NCI-H345 (cell line): ENCODE results near the gene KIAA0232.

Experiments
- DNase-seq: peaks from one replicate; lab custom pipeline; 2025; lab: John Stamatoyannopoulos, UW

KIAA0232 gene

GRCh38 chr4:6917461-6918271, 135.1 kb downstream of the KIAA0232 start:
- peak; percentile 94 for DNase-seq

DNA sequence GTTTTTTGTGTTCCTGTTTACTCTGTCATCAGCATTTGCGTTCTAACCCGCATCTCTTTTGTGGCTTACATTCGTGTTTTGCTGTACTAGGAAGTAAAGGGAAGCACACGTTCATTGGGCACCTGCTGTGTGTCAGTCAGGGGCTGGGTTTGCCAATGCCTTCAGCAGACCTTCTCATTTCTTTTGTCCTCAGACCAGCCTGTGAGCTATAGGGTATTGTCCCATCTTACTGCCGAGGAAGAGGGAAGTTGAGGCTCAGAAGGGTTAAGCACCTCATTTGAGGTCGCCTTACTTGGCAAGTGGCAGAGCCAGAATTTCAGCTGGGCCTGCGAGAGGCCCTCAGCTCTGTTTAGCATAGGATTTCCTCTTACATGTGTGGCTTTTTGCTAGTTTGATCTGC, 135.8 kb downstream of the KIAA0232 start:
- no peak for DNase-seq

DNA sequence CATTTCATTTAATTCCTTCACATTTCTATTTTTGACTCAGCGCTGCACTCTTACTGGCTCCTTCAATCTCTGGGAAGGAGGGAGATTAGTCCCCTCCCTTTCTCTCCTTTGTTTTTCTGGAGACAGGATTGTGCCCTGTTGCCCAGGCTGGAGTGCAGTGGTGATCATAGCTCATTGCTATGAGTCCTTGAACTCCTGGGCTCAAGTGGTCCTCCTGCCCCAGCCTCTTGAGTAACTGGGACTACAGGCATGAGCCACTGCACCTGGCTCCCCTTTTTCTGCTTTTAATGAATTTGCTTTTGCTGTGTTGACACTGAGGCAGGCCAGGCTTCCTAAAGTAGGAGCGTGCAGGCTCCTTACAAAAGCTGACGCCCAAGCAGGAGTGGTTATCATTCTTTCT, 137.6 kb downstream of the KIAA0232 start:
- no peak for DNase-seq

GRCh38 chr4:6923507-6923906, 141.0 kb downstream of the KIAA0232 start:
- DNase-seq = no peak

GRCh38 chr4:6924361-6924779, 141.8 kb downstream of the KIAA0232 start:
- DNase-seq = no peak

DNA sequence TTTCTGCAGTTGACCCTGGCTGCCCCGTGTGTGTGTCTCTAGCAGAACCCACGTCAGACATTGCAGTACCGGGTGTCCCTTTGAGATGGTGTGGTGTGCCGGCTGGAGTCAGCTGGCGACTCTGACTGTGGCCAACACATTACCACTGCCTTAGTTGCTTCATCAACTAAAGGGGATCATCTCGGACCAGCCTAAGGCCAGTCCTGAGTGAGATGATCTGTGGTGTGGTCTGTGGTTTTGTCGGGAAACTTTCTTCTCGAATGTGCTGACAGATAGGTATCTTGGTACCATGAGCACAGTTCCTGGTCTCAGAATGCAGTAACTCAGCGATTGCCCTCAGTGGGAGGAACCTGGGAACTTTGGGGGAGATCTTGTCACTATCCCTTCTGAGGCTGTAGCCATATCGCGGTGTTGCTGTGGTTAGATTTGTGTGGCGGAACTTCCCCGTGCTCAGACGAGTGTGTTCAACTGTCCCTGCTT, 142.9 kb downstream of the KIAA0232 start:
- no peak for DNase-seq

DNA sequence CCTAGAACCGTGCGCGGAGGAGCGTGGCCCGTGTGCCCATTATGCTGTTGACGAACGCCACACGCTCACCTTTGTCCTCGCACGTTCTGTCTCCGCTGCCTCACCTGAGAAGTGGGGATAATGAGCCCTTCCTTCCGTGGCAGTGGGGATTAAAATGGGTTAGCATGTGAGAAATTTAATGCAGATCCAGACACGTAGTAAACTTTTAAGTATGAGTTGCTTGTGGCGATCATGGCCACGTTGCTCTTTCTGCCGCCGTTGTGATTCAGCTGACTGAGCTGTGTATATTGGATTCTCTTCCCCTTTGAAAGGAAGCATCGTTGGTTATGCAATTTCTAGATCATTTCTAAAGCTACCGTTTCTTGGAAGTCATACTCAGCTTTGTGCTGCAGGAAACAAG, 143.6 kb downstream of the KIAA0232 start:
- no peak for DNase-seq

GRCh38 chr4:6926681-6927478, 144.4 kb downstream of the KIAA0232 start:
- DNase-seq = no peak

DNA sequence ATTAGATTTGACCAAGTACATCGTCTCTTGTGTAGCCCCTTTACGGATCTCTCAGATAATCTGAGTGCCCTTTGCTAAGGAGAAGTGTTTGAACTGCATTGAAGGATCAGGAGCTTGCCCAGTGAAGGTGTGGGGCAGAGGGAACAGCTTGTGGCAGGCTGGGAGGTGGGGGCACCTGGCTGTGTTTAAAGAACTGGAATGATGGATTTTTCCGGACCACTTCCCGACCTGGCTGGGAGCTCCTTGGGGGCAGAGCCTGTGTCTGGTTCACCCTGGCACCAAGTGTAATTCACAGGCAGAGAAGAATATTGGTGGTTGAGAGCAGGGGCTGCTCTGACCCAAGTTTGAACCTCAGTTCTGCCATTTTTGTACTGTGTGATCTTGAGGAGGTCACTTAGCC, 145.6 kb downstream of the KIAA0232 start:
- no peak for DNase-seq

DNA sequence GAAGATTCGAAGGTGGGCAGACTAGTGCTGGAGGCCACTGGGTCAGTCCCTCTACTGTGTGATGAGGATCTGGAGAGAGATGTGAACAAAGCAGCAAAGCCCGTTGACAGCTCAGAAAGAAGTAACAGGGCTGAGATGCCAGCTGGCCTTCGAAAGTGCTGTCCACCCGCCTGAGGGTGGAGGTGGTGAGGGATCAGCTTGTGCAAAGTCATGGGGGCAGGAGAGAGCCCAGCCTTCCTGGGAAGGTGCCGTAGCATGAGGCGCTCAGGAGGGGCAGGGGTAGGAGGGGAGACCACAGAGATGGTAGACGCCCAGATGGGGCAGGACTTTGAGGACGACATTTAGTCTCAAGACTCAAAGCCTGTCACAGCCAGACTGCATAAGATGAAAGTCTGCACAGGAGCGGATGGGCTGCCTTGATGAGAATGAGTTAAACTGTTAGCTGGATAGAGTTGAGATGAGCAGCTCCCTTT, 146.8 kb downstream of the KIAA0232 start:
- DNase-seq = no peak

DNA sequence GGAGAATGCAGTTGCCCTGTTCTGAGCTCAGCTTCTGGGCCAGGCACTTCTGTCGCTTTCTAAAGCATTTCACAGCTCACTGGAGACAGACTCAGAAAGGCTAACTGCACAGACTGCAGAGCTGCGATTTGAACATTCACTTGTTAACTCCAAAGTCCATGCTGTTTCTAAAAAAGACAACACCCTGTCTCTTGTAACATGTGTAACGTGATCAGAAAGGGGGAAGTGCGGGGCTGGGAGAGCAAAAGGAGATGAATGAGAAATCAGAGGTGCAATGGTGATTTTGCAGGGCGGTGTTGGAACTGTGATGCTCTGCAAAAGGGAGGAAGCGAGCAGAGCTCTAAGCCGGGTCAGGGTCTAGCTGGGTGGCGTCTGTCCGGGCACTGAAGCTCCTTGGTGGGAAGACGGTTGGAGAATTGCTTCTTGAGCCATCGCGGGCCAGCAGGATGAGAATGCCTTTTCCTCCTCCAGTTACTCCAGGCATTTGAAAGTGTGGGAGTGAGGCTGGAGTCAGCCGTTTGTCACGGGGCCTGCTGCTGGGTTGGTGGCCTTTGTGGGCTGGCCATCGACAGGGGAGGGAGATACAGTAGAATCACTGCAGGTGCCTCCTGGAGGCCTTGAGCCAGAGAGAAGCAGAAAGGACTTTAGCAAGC, 147.4 kb downstream of the KIAA0232 start:
- no peak for DNase-seq

DNA sequence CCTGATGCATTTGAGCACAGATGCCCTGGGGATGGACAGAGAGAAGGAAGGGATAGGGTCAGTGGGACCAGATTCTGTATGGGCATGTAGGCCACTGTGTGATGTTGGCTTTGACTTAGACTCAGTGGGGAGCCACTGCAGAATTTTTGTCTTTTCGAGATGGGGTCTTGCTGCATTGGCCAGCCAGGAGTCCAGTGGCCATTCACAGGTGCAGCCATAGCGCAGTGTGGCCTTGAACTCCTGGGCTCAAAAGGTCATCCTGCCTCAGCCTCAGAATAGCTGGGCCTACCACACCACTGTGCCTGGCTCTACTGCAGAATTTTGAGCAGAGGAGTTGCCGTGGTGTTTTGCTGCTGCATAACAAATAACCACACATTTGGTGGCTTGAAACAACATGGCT, 149.9 kb downstream of the KIAA0232 start:
- DNase-seq = no peak

DNA sequence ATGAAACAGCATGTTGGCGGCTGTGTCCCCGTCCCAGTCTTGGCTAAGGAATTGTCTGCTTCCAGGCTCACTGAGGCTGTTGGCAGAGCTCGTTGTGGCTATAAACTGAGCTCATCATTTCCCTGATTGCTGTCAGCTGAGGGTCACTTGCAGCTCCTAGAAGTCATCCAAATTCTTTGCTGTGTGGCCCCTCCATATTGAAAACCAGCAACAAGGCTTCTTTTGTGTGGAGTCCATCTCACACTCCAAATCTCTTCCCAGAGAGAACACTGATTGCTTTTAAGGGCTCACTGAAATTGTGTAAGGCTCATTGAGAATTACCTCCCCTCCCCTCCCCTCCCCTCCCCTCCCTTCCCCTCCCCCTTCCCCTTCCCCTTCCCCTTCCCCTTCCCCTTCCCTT, 150.4 kb downstream of the KIAA0232 start:
- no peak for DNase-seq
